ENCODE results near the gene ST6GALNAC5.

ST6GALNAC5 gene

GRCh38 chr1:77056525-77056924 is 189.2 kb downstream of the ST6GALNAC5 start:
- DNase-seq: no peak

- DNase-seq: no peak
Measured at GRCh38 chr1:77057994-77058585, 190.8 kb downstream of the ST6GALNAC5 start.

GRCh38 chr1:77060000-77060399 is 192.7 kb downstream of the ST6GALNAC5 start:
- no peak for DNase-seq

- no peak for DNase-seq
Measured at GRCh38 chr1:77061162-77061561, 193.9 kb downstream of the ST6GALNAC5 start.

GRCh38 chr1:77063118-77063517 is 195.8 kb downstream of the ST6GALNAC5 start:
- DNase-seq: no peak

- DNase-seq: no peak
Measured at GRCh38 chr1:77064246-77064645, 197.0 kb downstream of the ST6GALNAC5 start.

GRCh38 chr1:77065693-77066342 is 198.5 kb downstream of the ST6GALNAC5 start:
- no peak for DNase-seq

GRCh38 chr1:77068013-77068412 is 200.7 kb downstream of the ST6GALNAC5 start:
- no peak for DNase-seq

- DNase-seq: no peak
Measured at GRCh38 chr1:77076759-77077158, 209.5 kb downstream of the ST6GALNAC5 start.

GRCh38 chr1:77081834-77082233 is 214.6 kb downstream of the ST6GALNAC5 start:
- no peak for DNase-seq

- no peak for DNase-seq
Measured at GRCh38 chr1:77084457-77084856, 217.2 kb downstream of the ST6GALNAC5 start.

- DNase-seq: no peak
Measured at GRCh38 chr1:77085109-77085508, 217.8 kb downstream of the ST6GALNAC5 start.

GRCh38 chr1:77089756-77090155 is 222.5 kb downstream of the ST6GALNAC5 start:
- DNase-seq: no peak

- DNase-seq: no peak
Measured at GRCh38 chr1:77095236-77095635, 228.0 kb downstream of the ST6GALNAC5 start.

GRCh38 chr1:77096496-77097255 is 229.4 kb downstream of the ST6GALNAC5 start:
- DNase-seq: no peak

GRCh38 chr1:77100875-77101274 is 233.6 kb downstream of the ST6GALNAC5 start:
- no peak for DNase-seq

GRCh38 chr1:77103486-77103885 is 236.2 kb downstream of the ST6GALNAC5 start:
- DNase-seq: no peak

- DNase-seq: no peak
Measured at GRCh38 chr1:77104672-77105071, 237.4 kb downstream of the ST6GALNAC5 start.

Data from CD4-positive, alpha-beta T cell treated with Interferon gamma for 1 hour (primary cell).